Measurements from ENCODE around the gene OR2T2. TPM values are rescaled to one million over a fixed set of nuclear protein-coding genes. Genes with fewer than 3 reads are reported as not detected.
"Not testable (repeated sequence)": the region's sequence is repeated elsewhere in the genome, so short reads cannot be mapped to it uniquely, and the experiment has no call there.

The OR2T2 gene
- not detected for total RNA-seq

GRCh38 chr1:248445399-248445798 lies at the start of gene OR2T2:
Gene OR2T2, plus strand, starts transcription at chr1:248445637. Its CDS starts 7,161 bp downstream, at chr1:248452798.
- H3K27ac Mint-ChIP-seq; H3K4me1 Mint-ChIP-seq; H3K27me3 Mint-ChIP-seq; H3K9me3 Mint-ChIP-seq (ENCODE audit: low read depth); H3K36me3 Mint-ChIP-seq; H3K4me3 Mint-ChIP-seq; CTCF ChIA-PET; ATAC-seq; DNase-seq: not testable (repeated sequence)

GRCh38 chr1:248402748-248403147 lies 42.7 kb upstream of the OR2T2 start, which contains the start of gene OR2T1:
Gene OR2T1, plus strand, starts transcription at chr1:248403048. Its CDS starts 3,100 bp downstream, at chr1:248406148.
- Mint-ChIP-seq H3K4me1 (peaks cover 10% of the 10 kb centered on the region), H3K36me3 (no peaks in the 10 kb centered on the region), H3K4me3 (no peak within 1 kb of the TSS), H3K27ac (no peak within 1 kb of the TSS), H3K27me3 (no peaks in the 10 kb centered on the region), H3K9me3 (ENCODE audit: low read depth) (peaks cover 3% of the 10 kb centered on the region)
- no peak for DNase-seq
- no peak for ATAC-seq
- CTCF ChIA-PET, result no interaction called here

GRCh38 chr1:248404024-248404423 lies 41.4 kb upstream of the OR2T2 start:
- CTCF ChIA-PET, result interaction anchor here (0.7 to 1.9 kb wide), 3 partner anchors 282 to 404 kb away, joined by 3 to 6 read pairs (median 6); no protein-coding TSS in a partner anchor
- ATAC-seq, result no peak
- no peaks in the 10 kb centered on the region for H3K27me3 Mint-ChIP-seq
- no peak for DNase-seq
- H3K36me3 Mint-ChIP-seq, result no peaks in the 10 kb centered on the region
- H3K4me3 Mint-ChIP-seq, result no peak overlapping the region
- peaks cover 3% of the 10 kb centered on the region for H3K9me3 Mint-ChIP-seq (ENCODE audit: low read depth)
- no peak overlapping the region for H3K27ac Mint-ChIP-seq
- H3K4me1 Mint-ChIP-seq, result peaks cover 10% of the 10 kb centered on the region

- H3K36me3 Mint-ChIP-seq, result no peaks in the 10 kb centered on the region
- peaks cover 11% of the 10 kb centered on the region for H3K9me3 Mint-ChIP-seq (ENCODE audit: low read depth)
- H3K4me1 Mint-ChIP-seq, result peaks cover 10% of the 10 kb centered on the region
- CTCF ChIA-PET, result no interaction called here
- no peak for DNase-seq
- H3K27me3 Mint-ChIP-seq, result no peaks in the 10 kb centered on the region
- H3K27ac Mint-ChIP-seq, result no peak overlapping the region
- ATAC-seq, result no peak
- no peak overlapping the region for H3K4me3 Mint-ChIP-seq
These were observed 38.4 kb upstream of the OR2T2 start for GRCh38 chr1:248406721-248407692.

- CTCF ChIA-PET, result no interaction called here
- H3K36me3 Mint-ChIP-seq, result no peaks in the 10 kb centered on the region
- peaks cover 11% of the 10 kb centered on the region for H3K9me3 Mint-ChIP-seq (ENCODE audit: low read depth)
- no peak overlapping the region for H3K27ac Mint-ChIP-seq
- no peaks in the 10 kb centered on the region for H3K27me3 Mint-ChIP-seq
- H3K4me3 Mint-ChIP-seq, result no peak overlapping the region
- DNase-seq (no peak), ATAC-seq (no peak)
- no peaks in the 10 kb centered on the region for H3K4me1 Mint-ChIP-seq
These were observed 29.2 kb upstream of the OR2T2 start for GRCh38 chr1:248416226-248416625.

GRCh38 chr1:248417854-248418253 lies 27.6 kb upstream of the OR2T2 start:
- DNase-seq (no peak), ATAC-seq (no peak)
- CTCF ChIA-PET, result no interaction called here
- Mint-ChIP-seq H3K4me3 (no peak overlapping the region), H3K27me3 (no peaks in the 10 kb centered on the region), H3K27ac (no peak overlapping the region), H3K9me3 (ENCODE audit: low read depth) (peaks cover 14% of the 10 kb centered on the region), H3K36me3 (no peaks in the 10 kb centered on the region), H3K4me1 (no peaks in the 10 kb centered on the region)

GRCh38 chr1:248421384-248421783 lies 24.1 kb upstream of the OR2T2 start:
- no peak for DNase-seq
- Mint-ChIP-seq H3K4me3 (no peak overlapping the region), H3K9me3 (ENCODE audit: low read depth) (peaks cover 9% of the 10 kb centered on the region), H3K36me3 (no peaks in the 10 kb centered on the region), H3K4me1 (no peaks in the 10 kb centered on the region), H3K27me3 (no peaks in the 10 kb centered on the region), H3K27ac (no peak overlapping the region)
- CTCF ChIA-PET, result no interaction called here
- ATAC-seq, result no peak

GRCh38 chr1:248427526-248428191 lies 17.8 kb upstream of the OR2T2 start:
- ATAC-seq; H3K27ac Mint-ChIP-seq; H3K27me3 Mint-ChIP-seq; H3K9me3 Mint-ChIP-seq (ENCODE audit: low read depth); CTCF ChIA-PET; H3K4me1 Mint-ChIP-seq; H3K36me3 Mint-ChIP-seq; H3K4me3 Mint-ChIP-seq; DNase-seq: not testable (repeated sequence)

- H3K27me3 Mint-ChIP-seq; H3K27ac Mint-ChIP-seq; H3K4me3 Mint-ChIP-seq; DNase-seq; H3K4me1 Mint-ChIP-seq; CTCF ChIA-PET; H3K9me3 Mint-ChIP-seq (ENCODE audit: low read depth); H3K36me3 Mint-ChIP-seq; ATAC-seq: not testable (repeated sequence)
These were observed 17.3 kb upstream of the OR2T2 start for GRCh38 chr1:248428192-248428533.

GRCh38 chr1:248431683-248432082 lies 13.8 kb upstream of the OR2T2 start:
- H3K36me3 Mint-ChIP-seq; H3K9me3 Mint-ChIP-seq (ENCODE audit: low read depth); H3K27ac Mint-ChIP-seq; H3K4me3 Mint-ChIP-seq; CTCF ChIA-PET; H3K27me3 Mint-ChIP-seq; DNase-seq; ATAC-seq; H3K4me1 Mint-ChIP-seq: not testable (repeated sequence)

GRCh38 chr1:248432201-248432600 lies 13.2 kb upstream of the OR2T2 start:
- CTCF ChIA-PET; H3K4me1 Mint-ChIP-seq; H3K36me3 Mint-ChIP-seq; ATAC-seq; DNase-seq; H3K9me3 Mint-ChIP-seq (ENCODE audit: low read depth); H3K4me3 Mint-ChIP-seq; H3K27me3 Mint-ChIP-seq; H3K27ac Mint-ChIP-seq: not testable (repeated sequence)

GRCh38 chr1:248433811-248434415 lies 11.5 kb upstream of the OR2T2 start:
- CTCF ChIA-PET; H3K4me1 Mint-ChIP-seq; H3K9me3 Mint-ChIP-seq (ENCODE audit: low read depth); H3K4me3 Mint-ChIP-seq; H3K36me3 Mint-ChIP-seq; ATAC-seq; DNase-seq; H3K27ac Mint-ChIP-seq; H3K27me3 Mint-ChIP-seq: not testable (repeated sequence)

GRCh38 chr1:248434913-248435312 lies 10.5 kb upstream of the OR2T2 start:
- H3K4me3 Mint-ChIP-seq; H3K4me1 Mint-ChIP-seq; ATAC-seq; H3K27me3 Mint-ChIP-seq; H3K27ac Mint-ChIP-seq; H3K9me3 Mint-ChIP-seq (ENCODE audit: low read depth); H3K36me3 Mint-ChIP-seq; CTCF ChIA-PET; DNase-seq: not testable (repeated sequence)

- H3K4me1 Mint-ChIP-seq; H3K4me3 Mint-ChIP-seq; ATAC-seq; H3K27me3 Mint-ChIP-seq; H3K36me3 Mint-ChIP-seq; H3K27ac Mint-ChIP-seq; DNase-seq; CTCF ChIA-PET; H3K9me3 Mint-ChIP-seq (ENCODE audit: low read depth): not testable (repeated sequence)
These were observed 9.1 kb upstream of the OR2T2 start for GRCh38 chr1:248436303-248436702.
